Neural cell (in vitro differentiated cells): Measurements from ENCODE around the gene ZFYVE28.

Source experiments
- EP300 ChIP-seq: fragments of 450-650 bp; conservative IDR thresholded peaks from 2 replicates; pipeline ENCODE4 v1.6.1; 2014; ENCODE audit warnings: antibody characterized with exemption, mild to moderate bottlenecking, moderate library complexity; ENCODE audit not compliant: poor library complexity, severe bottlenecking
- EZH2 ChIP-seq: fragments of 200-600, 300-800 bp; shearing (Covaris generic), sonication (generic); IDR thresholded peaks from 2 replicates; pipeline ENCODE4 v1.6.1; 2014; ENCODE audit warnings: antibody characterized with exemption, low read length, borderline replicate concordance, mild to moderate bottlenecking; ENCODE audit not compliant: insufficient read depth, poor library complexity, severe bottlenecking
- MXI1 ChIP-seq: fragments of 450-650 bp; conservative IDR thresholded peaks from 2 replicates; pipeline ENCODE4 v1.6.1; 2014; ENCODE audit warnings: antibody characterized with exemption, mild to moderate bottlenecking; ENCODE audit not compliant: poor library complexity, severe bottlenecking
- POLR2AphosphoS5 ChIP-seq: IDR thresholded peaks from 2 replicates; pipeline ENCODE4 v1.6.1; 2012
- RAD21 ChIP-seq: fragments of 450-650 bp; conservative IDR thresholded peaks from 2 replicates; pipeline ENCODE4 v1.6.1; 2014; ENCODE audit warnings: antibody characterized with exemption, mild to moderate bottlenecking, moderate library complexity
- TAF1 ChIP-seq: IDR thresholded peaks from 2 replicates; pipeline ENCODE4 v1.6.1; 2012; ENCODE audit warnings: low read depth
- TF ChIP-seq, protein P1 (sequence below): fragments of 450-650 bp; IDR thresholded peaks from 2 replicates; pipeline ENCODE4 v1.5.1; 2014; ENCODE audit warnings: antibody characterized with exemption, mild to moderate bottlenecking, moderate library complexity; ENCODE audit not compliant: poor library complexity, severe bottlenecking
- TF ChIP-seq, protein P2 (sequence below): IDR thresholded peaks from 2 replicates; pipeline ENCODE4 v1.6.1; 2012; ENCODE audit warnings: borderline replicate concordance

DNA sequence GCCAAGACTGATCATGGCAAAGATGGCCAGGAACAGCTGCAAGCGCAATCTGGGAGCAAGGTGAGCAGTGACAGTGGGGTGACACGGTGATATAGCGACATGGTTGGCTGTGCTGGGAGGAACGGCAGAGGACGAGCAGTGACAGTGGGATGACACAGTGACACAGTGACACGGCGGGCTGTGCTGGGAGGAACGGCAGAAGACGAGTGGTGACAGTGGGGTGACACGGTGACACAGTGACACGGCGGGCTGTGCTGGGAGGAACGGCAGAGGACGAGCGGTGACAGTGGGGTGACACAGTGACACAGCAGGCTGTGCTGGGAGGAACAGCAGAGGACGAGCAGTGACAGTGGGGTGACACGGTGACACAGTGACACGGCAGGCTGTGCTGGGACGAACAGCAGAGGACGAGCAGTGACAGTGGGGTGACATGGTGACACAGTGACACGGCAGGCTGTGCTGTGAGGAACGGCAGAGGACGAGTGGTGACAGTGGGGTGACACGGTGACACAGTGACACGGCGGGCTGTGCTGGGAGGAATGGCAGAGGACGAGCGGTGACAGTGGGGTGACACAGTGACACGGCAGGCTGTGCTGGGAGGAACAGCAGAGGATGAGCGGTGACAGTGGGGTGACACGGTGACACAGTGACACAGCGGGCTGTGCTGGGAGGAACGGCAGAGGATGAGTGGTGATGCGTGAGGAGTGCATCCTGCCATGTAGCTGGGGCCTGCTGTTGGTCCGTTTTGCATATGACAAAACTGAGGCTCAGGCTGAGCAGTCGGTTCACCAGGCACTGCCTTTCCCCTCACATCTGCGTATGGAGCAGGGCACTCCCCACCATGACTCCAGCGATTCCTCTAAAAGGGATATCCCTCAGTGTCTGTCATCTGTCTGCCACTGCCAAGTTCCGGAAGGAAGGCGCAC lies 120.6 kb downstream of the ZFYVE28 start:
- TF ChIP-seq, protein P1, sequence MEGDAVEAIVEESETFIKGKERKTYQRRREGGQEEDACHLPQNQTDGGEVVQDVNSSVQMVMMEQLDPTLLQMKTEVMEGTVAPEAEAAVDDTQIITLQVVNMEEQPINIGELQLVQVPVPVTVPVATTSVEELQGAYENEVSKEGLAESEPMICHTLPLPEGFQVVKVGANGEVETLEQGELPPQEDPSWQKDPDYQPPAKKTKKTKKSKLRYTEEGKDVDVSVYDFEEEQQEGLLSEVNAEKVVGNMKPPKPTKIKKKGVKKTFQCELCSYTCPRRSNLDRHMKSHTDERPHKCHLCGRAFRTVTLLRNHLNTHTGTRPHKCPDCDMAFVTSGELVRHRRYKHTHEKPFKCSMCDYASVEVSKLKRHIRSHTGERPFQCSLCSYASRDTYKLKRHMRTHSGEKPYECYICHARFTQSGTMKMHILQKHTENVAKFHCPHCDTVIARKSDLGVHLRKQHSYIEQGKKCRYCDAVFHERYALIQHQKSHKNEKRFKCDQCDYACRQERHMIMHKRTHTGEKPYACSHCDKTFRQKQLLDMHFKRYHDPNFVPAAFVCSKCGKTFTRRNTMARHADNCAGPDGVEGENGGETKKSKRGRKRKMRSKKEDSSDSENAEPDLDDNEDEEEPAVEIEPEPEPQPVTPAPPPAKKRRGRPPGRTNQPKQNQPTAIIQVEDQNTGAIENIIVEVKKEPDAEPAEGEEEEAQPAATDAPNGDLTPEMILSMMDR, result no peak
- no peak for TF ChIP-seq TAF1
- TF ChIP-seq, protein P2, sequence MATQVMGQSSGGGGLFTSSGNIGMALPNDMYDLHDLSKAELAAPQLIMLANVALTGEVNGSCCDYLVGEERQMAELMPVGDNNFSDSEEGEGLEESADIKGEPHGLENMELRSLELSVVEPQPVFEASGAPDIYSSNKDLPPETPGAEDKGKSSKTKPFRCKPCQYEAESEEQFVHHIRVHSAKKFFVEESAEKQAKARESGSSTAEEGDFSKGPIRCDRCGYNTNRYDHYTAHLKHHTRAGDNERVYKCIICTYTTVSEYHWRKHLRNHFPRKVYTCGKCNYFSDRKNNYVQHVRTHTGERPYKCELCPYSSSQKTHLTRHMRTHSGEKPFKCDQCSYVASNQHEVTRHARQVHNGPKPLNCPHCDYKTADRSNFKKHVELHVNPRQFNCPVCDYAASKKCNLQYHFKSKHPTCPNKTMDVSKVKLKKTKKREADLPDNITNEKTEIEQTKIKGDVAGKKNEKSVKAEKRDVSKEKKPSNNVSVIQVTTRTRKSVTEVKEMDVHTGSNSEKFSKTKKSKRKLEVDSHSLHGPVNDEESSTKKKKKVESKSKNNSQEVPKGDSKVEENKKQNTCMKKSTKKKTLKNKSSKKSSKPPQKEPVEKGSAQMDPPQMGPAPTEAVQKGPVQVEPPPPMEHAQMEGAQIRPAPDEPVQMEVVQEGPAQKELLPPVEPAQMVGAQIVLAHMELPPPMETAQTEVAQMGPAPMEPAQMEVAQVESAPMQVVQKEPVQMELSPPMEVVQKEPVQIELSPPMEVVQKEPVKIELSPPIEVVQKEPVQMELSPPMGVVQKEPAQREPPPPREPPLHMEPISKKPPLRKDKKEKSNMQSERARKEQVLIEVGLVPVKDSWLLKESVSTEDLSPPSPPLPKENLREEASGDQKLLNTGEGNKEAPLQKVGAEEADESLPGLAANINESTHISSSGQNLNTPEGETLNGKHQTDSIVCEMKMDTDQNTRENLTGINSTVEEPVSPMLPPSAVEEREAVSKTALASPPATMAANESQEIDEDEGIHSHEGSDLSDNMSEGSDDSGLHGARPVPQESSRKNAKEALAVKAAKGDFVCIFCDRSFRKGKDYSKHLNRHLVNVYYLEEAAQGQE, result no peak
- TF ChIP-seq EZH2, result no peak
- no peak for TF ChIP-seq RAD21
- peak; percentile 71 for TF ChIP-seq POLR2AphosphoS5
- peak; percentile 70 for TF ChIP-seq EP300
- TF ChIP-seq MXI1, result no peak
